ENCODE data around the gene IRX6.

Gene IRX6

DNA sequence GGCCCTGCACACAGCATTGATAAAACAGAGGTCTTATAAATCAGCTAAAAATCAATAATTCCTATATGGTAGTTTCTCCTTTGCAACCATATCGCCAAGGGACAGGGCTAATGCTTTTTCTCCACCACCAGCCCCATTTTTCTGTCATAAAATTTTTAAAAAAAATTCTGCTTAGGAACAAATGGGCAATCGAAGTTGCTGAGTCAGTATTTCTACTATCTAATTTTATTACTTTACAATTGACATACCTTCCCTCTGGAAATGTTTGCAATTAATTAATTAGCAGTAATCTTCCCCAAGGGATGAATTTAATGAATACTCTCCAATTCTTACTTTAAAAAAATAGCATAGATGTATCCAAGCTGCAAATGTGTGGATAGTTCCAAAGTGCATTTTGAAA, 1.7 kb upstream of the IRX6 start:
- no peak for DNase-seq (ENCODE audit: low read depth, low spot score)

DNA sequence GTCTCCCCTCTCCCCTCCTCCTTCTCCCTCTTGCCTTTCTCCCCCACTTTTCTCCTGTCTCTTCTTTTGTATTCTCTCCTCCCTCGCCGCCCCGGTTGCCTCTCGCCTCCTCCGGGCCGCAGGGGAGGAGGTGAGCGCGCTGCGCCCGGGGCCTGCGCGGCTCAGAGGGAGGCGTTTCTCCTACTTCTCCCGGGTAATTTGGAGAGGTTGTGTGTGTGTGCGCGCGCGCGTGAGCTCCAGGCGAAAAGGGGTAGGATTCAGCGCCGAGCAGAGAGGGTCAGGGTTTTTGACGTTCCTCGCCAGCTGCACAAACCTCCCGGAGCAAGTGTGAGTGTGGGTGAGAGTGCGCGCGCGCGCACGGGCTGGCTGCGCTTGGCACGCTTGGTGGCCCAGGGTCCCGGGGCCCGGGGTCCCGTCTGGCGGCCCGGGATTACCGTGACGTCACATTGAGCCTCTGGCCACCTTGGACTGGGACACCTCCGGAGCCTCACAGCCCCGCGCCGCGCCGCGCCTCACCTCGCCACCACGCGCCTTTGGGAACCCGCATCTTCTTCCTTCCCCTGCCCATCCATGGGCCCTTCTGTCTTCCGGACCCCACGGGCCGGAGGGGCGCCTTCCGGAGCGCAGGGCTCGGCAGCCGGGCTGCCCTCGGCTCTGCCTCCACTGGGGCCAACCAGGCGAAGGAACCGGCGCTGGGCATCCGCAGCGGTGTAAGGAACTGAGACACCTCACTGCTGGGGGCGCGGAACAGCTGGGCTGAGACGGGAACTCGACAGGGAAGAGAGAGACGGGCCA, 479 bp downstream of the IRX6 start:
- DNase-seq (ENCODE audit: low read depth, low spot score), result no peak

GRCh38 chr16:55325080-55325447, 1.1 kb downstream of the IRX6 start:
- no peak for DNase-seq (ENCODE audit: low read depth, low spot score)

GRCh38 chr16:55325458-55326109, 1.6 kb downstream of the IRX6 start:
- DNase-seq (ENCODE audit: low read depth, low spot score), result no peak

GRCh38 chr16:55326261-55327092, 2.5 kb downstream of the IRX6 start:
- no peak for DNase-seq (ENCODE audit: low read depth, low spot score)

GRCh38 chr16:55328611-55329569, 4.9 kb downstream of the IRX6 start:
- DNase-seq (ENCODE audit: low read depth, low spot score), result no peak

DNA sequence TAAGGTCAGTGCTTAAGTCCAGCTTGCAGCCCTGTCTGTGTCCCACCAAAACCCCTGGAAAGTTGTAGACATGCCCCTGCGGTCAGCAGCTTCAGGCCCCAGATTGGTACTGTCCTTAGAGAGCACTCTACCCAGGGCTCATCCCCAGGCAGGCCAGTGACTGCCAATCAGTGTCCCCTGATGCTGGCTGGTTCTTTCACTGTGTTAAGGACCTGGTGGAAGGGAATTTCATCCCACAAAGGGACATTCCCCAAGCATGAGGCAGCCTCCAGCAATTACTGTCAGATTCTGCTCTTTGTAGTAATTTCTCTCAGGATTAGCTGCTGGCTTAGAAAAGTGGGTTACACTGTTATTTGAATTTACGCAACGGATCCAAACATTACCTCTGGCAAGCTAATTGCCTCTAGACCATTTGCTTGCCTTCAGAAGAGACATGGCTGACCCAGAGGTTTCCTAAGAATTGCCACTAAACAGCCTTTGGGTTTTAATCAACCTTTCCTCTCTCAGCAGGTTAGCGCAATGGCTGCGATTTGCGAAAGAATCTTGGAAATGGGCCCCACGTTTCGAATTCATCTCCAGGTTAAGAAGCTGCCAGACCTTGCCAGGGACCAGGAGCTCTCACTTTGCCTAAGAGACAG, 5.9 kb downstream of the IRX6 start:
- no peak for DNase-seq (ENCODE audit: low read depth, low spot score)

DNA sequence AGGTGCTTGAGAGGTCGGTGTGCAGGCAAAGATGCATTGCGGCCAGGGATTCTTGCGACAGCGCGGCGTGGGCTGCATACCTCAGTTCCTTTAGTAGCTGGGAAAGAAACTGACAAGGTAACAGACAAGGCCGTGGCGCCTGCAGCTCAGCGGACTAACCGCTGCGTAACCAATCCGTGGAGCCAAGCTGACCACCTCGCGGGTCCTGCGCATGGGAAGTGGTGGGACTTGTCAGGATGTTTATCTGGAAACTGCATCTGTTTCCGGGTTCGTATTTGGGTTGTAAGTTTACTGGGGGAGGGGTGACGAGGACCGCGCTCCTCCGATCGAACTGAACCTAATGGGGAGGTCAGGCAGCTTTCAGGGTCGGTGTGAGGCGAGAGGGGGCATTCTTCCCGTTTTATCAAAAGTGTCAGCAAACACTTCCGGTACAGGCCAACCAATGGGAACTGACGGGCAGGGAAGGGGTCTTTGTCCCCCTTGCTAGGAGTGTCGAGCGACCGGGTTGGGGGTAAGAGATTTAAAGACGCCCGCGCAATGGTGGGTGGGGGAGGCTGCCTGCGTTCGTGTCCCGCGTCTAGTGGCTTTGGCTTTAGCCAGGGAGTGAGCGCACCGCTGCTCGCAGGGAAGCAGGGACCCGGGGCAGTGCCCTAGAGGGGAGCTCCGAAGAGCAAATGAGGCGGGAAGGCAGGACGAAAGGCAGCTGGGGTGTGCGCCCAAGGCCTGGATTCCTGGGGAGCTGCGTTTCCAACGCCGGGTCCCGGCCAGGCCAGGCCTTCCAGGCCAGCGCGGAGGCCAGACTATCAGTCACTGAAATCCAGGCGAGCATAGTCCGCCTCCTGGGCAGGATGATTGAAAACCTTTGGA, 7.0 kb downstream of the IRX6 start:
- no peak for DNase-seq (ENCODE audit: low read depth, low spot score)

DNA sequence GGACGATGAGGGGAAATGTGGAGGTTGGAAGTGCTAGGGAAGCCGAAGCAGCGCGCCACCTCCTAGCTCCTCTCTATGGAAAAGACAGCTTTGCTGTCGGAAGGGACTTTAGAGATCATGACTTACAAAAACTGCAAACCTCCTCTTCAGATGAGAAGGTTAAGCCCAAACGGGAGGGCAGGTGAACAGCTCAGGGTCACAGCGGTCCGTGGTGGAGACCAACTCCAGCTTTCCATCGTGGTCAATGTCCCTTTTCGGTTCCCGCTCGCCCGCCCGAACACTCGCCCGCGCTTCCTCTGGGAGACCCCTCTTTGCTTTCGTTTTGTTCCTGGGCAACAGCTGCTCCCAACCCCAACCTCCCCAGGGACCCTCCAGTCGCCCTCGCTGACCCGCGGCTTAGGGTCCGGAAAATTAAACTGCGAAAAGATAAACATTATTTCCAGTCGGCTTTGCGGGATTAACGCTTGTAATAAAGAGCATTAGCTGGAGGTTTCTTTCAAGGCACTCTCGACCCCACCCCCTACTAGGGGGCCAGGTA, 7.7 kb downstream of the IRX6 start:
- DNase-seq (ENCODE audit: low read depth, low spot score), result no peak

DNA sequence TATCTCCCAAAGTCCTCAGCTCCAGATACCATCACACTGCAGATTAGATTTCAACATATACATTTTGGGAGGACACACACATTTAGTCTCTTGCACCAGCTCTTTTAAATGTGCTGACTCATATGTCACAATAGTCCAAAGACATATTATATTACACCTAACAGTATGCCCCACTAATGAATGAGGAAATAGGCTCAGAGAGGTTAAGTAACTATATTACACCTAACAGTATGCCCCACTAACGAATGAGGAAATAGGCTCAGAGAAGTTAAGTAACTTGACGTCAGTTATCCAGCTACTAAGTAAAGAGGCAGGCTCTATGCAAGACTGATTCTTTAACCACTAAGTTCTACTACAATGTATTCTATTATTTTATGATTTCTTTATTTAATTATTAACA, 9.7 kb downstream of the IRX6 start:
- DNase-seq (ENCODE audit: low read depth, low spot score), result no peak

DNA sequence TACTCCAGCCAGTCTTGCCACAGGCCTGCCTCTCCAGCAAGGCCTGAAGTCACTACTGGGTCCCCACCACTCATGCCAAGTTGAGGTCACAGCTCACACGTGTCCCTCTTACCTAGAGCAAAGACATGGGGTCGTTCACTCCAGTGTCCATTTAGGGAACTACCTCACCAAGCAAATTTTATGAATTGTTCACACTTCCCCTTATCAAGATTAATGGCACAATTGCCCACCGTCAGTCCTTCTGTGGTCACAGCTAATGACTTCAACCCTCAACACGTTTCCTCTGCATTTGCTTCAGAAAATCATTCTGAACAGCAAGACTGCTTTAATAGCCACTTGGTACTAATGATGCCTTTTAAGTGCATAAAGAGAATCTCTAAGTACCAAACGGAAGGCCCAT, 14.6 kb downstream of the IRX6 start:
- DNase-seq (ENCODE audit: low read depth, low spot score), result no peak

- DNase-seq (ENCODE audit: low read depth, low spot score), result no peak
Measured at GRCh38 chr16:55340445-55340844, 16.4 kb downstream of the IRX6 start.

DNA sequence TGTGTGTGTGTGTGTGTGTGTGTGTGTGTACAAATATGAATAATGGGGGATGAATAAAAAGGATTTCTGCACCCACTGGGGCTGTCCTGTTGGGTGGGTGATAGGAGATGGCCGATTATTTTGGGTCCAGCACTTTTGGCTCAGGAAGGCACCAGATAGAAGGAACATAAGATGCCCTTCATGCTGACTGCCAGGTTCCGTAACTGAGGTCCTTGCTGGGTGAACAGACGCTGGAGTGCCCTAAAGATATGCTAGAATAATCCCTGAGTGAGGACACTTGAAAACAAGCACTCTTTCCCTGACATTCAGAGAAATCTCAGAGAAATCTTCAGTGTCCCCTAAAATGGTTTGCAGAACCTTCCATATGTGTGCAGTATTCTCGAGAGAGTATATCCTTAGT, 17.7 kb downstream of the IRX6 start:
- DNase-seq (ENCODE audit: low read depth, low spot score), result no peak

DNA sequence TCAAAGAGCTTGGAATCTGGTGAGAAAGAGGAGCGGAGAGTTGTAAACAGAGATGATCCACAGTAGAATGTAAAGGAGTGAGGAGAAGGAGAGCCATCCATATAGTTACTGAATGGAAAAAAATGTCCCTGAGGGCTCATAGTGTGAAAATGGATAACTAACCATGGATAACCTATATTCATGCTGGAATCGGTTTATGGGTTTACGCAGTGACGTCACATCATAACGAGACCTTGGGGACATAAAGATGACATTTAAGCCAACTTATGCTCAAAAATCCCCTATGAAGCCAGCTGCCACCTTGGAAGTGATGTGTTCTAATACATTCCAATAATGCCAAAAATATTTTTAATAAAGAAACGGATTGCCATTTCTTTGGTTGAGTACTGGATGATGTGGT, 22.5 kb downstream of the IRX6 start:
- no peak for DNase-seq (ENCODE audit: low read depth, low spot score)

- no peak for DNase-seq (ENCODE audit: low read depth, low spot score)
Measured at GRCh38 chr16:55349867-55350266, 25.9 kb downstream of the IRX6 start.

GRCh38 chr16:55350984-55351383, 27.0 kb downstream of the IRX6 start:
- no peak for DNase-seq (ENCODE audit: low read depth, low spot score)

- DNase-seq (ENCODE audit: low read depth, low spot score), result no peak
Measured at GRCh38 chr16:55351936-55352335, 27.9 kb downstream of the IRX6 start.

- DNase-seq (ENCODE audit: low read depth, low spot score), result no peak
Measured at GRCh38 chr16:55357241-55357640, 33.2 kb downstream of the IRX6 start.

DNA sequence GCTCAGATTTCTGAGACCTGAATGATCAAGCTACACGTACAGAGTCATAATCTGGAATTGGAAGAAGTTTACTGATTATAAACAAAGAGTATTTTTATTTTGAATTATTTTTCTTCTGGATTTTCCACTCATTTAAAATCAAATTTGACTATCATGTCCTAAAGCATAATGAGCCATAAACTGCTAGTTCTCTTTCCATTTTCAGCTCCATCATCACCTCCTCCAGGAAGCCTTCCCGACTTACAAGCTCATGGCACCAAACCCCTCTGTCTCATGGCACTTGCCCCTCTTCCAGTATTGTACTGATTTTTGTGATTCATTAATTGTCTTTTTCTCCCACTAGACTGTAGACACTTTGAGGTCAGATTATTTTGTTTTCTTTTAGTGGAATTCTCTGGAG, 35.9 kb downstream of the IRX6 start:
- no peak for DNase-seq (ENCODE audit: low read depth, low spot score)

- DNase-seq (ENCODE audit: low read depth, low spot score), result no peak
Measured at GRCh38 chr16:55364811-55365210, 40.8 kb downstream of the IRX6 start.
